ENCODE data around the gene IRAK1. TPM values are rescaled to one million over a fixed set of nuclear protein-coding genes. Genes with fewer than 3 reads are reported as not detected.

Gene IRAK1
- total and polyA plus RNA-seq, 2 of the 13 experiments (the other 11 are each of a cell fraction or from before 2014, with no cell fraction given), result 57.7 to 77.3 TPM

DNA sequence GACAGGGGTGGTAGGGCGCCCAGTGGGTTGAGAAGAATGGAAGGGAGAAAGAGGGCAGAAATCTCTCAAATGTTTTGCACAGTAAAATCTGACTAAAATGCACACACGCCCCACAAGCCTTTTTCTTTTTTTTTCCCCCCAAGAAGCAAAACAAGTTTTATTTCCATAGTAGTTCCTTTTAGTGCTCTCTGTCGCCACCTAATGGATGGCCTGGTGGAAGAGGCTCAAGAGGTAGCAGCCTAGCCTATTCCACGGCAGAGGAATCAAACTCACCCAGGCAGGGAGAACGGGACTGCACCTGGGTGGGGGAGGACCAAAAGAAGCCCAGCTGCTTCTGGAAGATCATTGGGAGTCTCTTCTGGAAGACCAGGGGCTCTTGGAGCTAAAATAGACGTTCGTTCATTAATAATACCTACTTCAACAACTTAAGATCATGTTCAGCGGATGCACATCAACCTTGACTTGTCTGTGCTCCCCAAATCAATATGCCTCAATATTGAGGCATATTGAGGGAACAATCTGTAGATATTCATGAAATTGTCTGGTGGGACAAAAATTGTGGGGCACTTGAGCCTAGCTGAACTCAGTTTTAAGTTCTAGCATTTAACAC is 31.6 kb upstream of the IRAK1 start:
- H3K9me3 ChIP-seq (ENCODE audit: low read length), result no peaks in the 10 kb centered on the region
- ChIA-PET CTCF (ENCODE audit: low intra/inter-chr PET ratio, low total read pairs) (no interaction called here), POLR2A (no interaction called here)
- H3K4me2 ChIP-seq (ENCODE audit: low read depth, low read length), result no peak overlapping the region
- H3K4me1 ChIP-seq (ENCODE audit: insufficient read depth, low read length), result peaks cover 17% of the 10 kb centered on the region
- FAIRE-seq (peak; percentile 78), ATAC-seq (peak; percentile 80), DNase-seq (ENCODE audit: low spot score) (peak; percentile 45)
- H4K20me1 ChIP-seq (ENCODE audit: insufficient read depth, low read length), result no peaks in the 10 kb centered on the region
- in situ Hi-C loops (cut with HindIII; ENCODE audit: extremely low pct_ligation_motif_present, low pct_unique_long_range_greater_than_20kb), result loop anchor here (5.0 kb wide), 1 partner anchor 39 kb away; no protein-coding TSS in a partner anchor
- no peak overlapping the region for H3K27ac ChIP-seq (ENCODE audit: extremely low read length, insufficient read depth, low read length)
- H3K36me3 ChIP-seq (replicated peaks in 1 of 2; ENCODE audit: control insufficient read depth in 1 of 2, insufficient read depth in 2 of 2, low read length in 2 of 2), result peaks cover 3 to 11% of the 10 kb centered on the region in 2 experiments; a peak in 2 of 5 replicates
- peaks cover 26% of the 10 kb centered on the region for H3K79me2 ChIP-seq (ENCODE audit: insufficient read depth, low read length)
- TF ChIP-seq RARA (CRISPR knock-in tag; IDR thresholded peaks at IDR 0.05) (no peak), ZKSCAN1 (IDR thresholded peaks at IDR 0.05; ENCODE audit: low read length) (no peak), SMC3 (IDR thresholded peaks at IDR 0.05; ENCODE audit: low read length) (peak; percentile 39; the same call in 1 of the 2 replicates)
- TF ChIP-seq, protein P1, sequence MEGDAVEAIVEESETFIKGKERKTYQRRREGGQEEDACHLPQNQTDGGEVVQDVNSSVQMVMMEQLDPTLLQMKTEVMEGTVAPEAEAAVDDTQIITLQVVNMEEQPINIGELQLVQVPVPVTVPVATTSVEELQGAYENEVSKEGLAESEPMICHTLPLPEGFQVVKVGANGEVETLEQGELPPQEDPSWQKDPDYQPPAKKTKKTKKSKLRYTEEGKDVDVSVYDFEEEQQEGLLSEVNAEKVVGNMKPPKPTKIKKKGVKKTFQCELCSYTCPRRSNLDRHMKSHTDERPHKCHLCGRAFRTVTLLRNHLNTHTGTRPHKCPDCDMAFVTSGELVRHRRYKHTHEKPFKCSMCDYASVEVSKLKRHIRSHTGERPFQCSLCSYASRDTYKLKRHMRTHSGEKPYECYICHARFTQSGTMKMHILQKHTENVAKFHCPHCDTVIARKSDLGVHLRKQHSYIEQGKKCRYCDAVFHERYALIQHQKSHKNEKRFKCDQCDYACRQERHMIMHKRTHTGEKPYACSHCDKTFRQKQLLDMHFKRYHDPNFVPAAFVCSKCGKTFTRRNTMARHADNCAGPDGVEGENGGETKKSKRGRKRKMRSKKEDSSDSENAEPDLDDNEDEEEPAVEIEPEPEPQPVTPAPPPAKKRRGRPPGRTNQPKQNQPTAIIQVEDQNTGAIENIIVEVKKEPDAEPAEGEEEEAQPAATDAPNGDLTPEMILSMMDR (CRISPR knock-in tag; IDR thresholded peaks at IDR 0.05), result peak; percentile 66
- 43% methylated on average over 8 of the region's 8 CpGs for WGBS (ENCODE audit: low lambda C conversion rate)
- no peaks in the 10 kb centered on the region; a peak in 1 of 5 replicates for H3K27me3 ChIP-seq (ENCODE audit: control insufficient read depth in 1 of 2, insufficient read depth in 2 of 2, low read length in 2 of 2)
- no peak overlapping the region for H2AFZ ChIP-seq (ENCODE audit: low read length)
- intact Hi-C loops (cut with micrococcal nuclease; ENCODE audit: unreplicated experiment), result loop anchor here (5.0 kb wide), 1 partner anchor 39 kb away; no protein-coding TSS in a partner anchor
- H3K4me3 ChIP-seq (replicated peaks in 1 of 3; ENCODE audit: insufficient read depth in 1 of 3, low read depth in 2 of 3, low read length in 3 of 3), result no peak overlapping the region
- no peak overlapping the region for H3K9ac ChIP-seq (ENCODE audit: insufficient read depth, low read depth, low read length)
- no TSS peak for BruUV-seq (replicated peaks)

- Histone ChIP-seq H3K4me3 (replicated peaks in 1 of 3; ENCODE audit: insufficient read depth in 1 of 3, low read depth in 2 of 3, low read length in 3 of 3) (no peak overlapping the region), H4K20me1 (ENCODE audit: insufficient read depth, low read length) (no peaks in the 10 kb centered on the region), H3K27me3 (ENCODE audit: control insufficient read depth in 1 of 2, insufficient read depth in 2 of 2, low read length in 2 of 2) (no peaks in the 10 kb centered on the region; a peak in 1 of 5 replicates), H3K79me2 (ENCODE audit: insufficient read depth, low read length) (peaks cover 21% of the 10 kb centered on the region), H3K4me2 (ENCODE audit: low read depth, low read length) (no peak overlapping the region), H3K9me3 (ENCODE audit: low read length) (no peaks in the 10 kb centered on the region), H3K4me1 (ENCODE audit: insufficient read depth, low read length) (peaks cover 10% of the 10 kb centered on the region), H3K9ac (ENCODE audit: insufficient read depth, low read depth, low read length) (no peak overlapping the region), H2AFZ (ENCODE audit: low read length) (no peak overlapping the region), H3K27ac (ENCODE audit: extremely low read length, insufficient read depth, low read length) (no peak overlapping the region), H3K36me3 (replicated peaks in 1 of 2; ENCODE audit: control insufficient read depth in 1 of 2, insufficient read depth in 2 of 2, low read length in 2 of 2) (peaks cover 3 to 9% of the 10 kb centered on the region in 2 experiments; a peak in 3 of 5 replicates)
- FAIRE-seq, result no peak
- ChIA-PET POLR2A (interaction anchor here (1.4 kb wide), 1 partner anchor 10 kb away, joined by 3 read pairs; no protein-coding TSS in a partner anchor), CTCF (ENCODE audit: low intra/inter-chr PET ratio, low total read pairs) (no interaction called here)
- ATAC-seq, result no peak
- TF ChIP-seq ZNF883 (CRISPR knock-in tag; IDR thresholded peaks at IDR 0.05; ENCODE audit: not compliant biosample characterization) (no peak), GATA4 (IDR thresholded peaks at IDR 0.05; ENCODE audit: borderline replicate concordance, low read depth) (no peak), ZNF317 (CRISPR knock-in tag; IDR thresholded peaks at IDR 0.05) (no peak), CCAR2 (optimal IDR thresholded peaks at IDR 0.05; ENCODE audit: low read depth, low read length) (no peak), ZNF703 (CRISPR knock-in tag; IDR thresholded peaks at IDR 0.05; ENCODE audit: borderline replicate concordance) (no peak)
- no TSS peak for BruUV-seq (replicated peaks)
- intact Hi-C loops (cut with micrococcal nuclease; ENCODE audit: unreplicated experiment), result loop anchor here (5.0 kb wide), 1 partner anchor 38 kb away; no protein-coding TSS in a partner anchor
- in situ Hi-C loops (cut with HindIII; ENCODE audit: extremely low pct_ligation_motif_present, low pct_unique_long_range_greater_than_20kb), result loop anchor here (5.0 kb wide), 1 partner anchor 38 kb away; no protein-coding TSS in a partner anchor
- 98% methylated on average over 7 of the region's 7 CpGs for WGBS (ENCODE audit: low lambda C conversion rate)
- DNase-seq (ENCODE audit: low spot score), result no peak
Observed at GRCh38 chrX:154050113-154050495, 30.4 kb upstream of the IRAK1 start.

Data from HepG2 (cell line).